Effector CD4-positive, alpha-beta T cell (primary cell): Measurements from ENCODE around the gene COQ8B.

ENCODE experiments used
- DNase-seq: peaks from one replicate; pipeline ENCODE4 v3.0.0-alpha.2; 2020

COQ8B gene

DNA sequence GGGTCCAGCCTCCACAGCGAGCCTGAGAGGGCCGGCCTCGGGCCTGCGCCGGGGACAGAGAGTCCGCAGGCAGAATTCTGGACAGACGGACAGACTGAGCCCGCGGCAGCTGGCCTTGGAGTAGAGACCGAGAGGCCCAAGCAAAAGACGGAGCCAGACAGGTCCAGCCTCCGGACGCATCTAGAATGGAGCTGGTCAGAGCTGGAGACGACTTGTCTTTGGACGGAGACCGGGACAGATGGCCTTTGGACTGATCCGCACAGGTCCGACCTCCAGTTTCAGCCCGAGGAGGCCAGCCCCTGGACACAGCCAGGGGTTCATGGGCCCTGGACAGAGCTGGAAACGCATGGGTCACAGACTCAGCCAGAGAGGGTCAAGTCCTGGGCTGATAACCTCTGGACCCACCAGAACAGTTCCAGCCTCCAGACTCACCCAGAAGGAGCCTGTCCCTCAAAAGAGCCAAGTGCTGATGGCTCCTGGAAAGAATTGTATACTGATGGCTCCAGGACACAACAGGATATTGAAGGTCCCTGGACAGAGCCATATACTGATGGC is 716 bp upstream of the COQ8B start:
- DNase-seq = no peak

DNA sequence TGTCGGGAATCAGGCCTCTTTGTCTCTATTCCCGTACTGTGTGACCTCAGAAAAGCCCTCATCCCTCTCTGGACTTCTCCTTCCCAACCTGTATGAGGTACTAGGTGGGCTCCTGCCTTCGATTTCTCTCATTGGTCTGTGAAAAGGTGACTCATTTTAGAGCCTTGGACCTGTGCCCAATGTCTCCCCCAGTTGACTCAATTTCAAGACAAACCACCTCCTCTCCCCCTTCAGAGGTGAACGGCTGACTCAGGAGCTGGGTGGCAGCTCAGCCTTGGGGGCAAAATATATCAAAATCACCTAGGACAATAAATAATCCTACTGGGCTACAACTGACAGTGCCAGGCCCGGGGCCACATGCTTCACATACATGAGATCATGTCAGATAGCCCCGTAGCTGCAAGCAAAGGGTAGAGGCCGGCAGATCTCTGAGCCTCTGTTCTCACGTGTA is 630 bp downstream of the COQ8B start:
- peak; percentile 65 for DNase-seq

DNA sequence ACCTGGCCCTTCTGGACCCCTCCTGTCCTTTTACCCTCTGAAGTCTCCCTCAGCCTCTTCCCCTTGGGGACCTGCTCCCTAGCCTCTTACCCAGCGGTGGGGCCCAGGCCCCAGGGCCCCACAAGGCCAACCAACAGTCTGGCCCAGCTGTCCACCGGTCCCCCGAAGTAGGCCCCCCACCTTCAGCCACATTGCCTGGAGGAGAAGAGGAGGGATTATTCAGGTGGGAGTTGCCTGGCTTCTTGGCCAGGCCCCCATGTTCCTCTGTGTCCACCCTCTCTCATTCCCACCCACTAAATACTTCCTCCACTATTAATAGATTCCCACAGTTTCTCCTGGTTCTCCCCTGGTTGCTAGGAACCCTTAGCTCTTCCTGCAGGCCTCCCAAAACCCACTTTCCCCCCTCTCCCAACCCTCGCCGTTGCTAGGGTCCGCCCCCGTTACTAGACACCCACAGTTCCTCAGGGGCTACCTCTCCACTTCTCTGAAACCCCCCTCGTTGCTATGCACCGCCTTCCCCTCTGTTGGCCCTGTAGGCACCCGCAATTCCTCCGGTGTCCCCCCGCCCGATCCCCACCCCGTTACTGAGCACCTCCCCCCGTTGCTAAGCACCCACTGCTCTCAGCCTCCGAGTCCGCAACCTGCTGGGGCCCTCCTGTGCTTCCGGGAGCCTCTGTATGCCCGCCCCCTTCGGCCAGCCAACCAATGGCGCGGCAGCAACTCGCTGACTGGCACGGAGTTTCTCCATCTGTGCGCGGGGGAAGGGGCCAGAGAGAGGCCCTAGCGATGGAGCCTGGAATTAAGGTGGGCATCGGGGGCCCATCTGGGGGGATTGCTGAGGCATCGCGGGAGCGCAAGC is 2.0 kb downstream of the COQ8B start:
- DNase-seq = peak; percentile 92

DNA sequence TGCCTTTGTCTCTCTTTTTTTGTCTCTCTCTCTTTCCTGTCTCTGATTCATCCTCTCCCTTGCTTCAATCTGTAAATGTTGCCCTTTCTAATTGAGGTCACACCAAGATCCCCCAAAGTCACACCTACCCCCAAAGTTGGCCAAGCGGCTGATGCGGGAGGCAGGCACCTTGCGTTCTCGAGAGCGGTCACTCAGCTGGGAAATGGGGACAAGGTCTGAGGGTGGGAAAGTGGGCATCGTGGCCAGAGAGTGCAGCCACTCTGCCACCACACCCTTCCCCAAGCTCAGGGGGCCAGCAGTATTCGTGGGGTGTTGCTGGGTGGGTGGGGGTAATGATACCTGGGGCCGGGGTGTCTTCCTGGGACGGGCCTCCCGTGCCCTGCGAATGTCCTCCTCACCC is 2.7 kb downstream of the COQ8B start:
- no peak for DNase-seq

DNA sequence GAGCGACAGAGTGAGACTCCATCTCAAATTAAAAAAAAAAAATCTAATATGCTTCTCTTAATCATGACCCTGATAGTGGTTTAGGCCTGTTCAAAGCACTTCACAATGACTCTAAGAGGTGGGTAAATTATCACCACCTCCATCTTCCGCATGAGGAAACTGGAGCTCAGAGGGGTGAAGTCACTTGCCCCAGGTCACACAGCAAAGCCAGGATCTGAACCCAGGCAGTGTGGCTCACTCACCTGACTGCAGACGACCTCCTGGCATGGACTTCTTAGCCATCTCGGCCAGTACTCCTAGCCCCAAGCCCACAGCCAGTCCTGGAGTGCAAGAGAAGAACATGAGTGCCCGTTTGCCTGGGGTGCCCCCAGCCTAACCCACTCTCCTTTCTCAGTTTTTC is 6.9 kb downstream of the COQ8B start:
- DNase-seq = no peak

DNA sequence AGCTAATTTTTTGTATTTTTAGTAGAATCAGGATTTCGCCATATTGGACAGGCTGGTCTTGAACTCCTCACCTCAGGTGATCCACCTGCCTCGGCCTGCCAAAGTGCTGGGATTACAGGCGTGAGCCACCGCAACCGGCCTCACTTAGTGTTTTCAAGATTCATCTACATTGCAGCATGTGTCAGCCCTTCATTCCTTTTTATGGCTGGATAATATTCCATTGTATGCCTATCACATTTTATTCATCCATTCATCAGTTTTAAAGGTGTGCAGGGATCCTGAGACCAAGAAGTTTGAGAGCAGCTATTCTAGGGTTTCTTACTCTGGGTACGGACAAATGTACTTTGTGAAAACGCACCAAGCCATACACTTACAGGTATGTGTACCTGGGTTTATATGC is 9.1 kb downstream of the COQ8B start:
- no peak for DNase-seq

DNA sequence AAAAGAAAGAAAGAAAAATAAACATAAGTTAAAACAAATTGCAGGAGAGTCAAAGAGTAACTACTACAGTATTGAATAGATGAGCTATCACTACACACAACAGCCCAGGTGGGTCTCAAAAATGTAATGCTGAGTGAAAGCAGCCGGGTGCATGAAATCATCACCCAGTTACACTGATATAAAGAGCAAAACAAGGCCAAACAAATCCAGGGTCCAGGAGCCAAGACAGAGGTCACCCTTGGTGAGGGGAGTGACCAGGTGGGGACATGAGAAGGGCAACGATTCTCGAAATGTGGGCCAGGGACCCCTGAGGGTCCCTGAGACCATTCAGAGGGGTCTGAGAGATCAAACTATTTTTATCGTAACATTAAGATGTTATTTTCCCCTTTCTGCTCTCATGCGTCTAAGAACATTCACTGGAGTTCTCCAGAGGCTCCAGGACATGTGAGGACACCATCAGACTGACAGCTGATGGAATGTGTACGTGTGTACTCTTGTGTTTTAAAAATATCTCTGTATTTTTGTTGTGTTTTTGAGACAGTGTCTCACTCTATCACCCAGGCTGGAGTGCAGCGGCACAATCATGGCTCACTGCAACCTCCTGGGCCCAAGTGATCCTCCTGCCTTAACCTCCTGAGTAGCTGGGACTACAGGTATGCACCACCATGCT is 10.6 kb downstream of the COQ8B start:
- DNase-seq = no peak

DNA sequence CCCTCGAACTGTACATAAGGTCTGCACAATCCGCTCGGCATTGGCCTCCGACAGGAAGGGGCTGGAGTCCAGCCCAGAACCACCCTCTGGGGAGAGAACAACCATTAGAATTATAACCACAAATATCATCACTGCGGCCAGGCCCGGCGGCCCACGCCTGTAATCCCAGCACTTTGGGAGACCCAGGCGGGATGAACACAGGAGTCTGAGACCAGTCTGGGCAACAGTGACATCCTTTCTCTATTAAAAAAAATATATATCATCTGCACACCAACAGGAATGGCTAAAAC is 11.4 kb downstream of the COQ8B start:
- DNase-seq = no peak

DNA sequence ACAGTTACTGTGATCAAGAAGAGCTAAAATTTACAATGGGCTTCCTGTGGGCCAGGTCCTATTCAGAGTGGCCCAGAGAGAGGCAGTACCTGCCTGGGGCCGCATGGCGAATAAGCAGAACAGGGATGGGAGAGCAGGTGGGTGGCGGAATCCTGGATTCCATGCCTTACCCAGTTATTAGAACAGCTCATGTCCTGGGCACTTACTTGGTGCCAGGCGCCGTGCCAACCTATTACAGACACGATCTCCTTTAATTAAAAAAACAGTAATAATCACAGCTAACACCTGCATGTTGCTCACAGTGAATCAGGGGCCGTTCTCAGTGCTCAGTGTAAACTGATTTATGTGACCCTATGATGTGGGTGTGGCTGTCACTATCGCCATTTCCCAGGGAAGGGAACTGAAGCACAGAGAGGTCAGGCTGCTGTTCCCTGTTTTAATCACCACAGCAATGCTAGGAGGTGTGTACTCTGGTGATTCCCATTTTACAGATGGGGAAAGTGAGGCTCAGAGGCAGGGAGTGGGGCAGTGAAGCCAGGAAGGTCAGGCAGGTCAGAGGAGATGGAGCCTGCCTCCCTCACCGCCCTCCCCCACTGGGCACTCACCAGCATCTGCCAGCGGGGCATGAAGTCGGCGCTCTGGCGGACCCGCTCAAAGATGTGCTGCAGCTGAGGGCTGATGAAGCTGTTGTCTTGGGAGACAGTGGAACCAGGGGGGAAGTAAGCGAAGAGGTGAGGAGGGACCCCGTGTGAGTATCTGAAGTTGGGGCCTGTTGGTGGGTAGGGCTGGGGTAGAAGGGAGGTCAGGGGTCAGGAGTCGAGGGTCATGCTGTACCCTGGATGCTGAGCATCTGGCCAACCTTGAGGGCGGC is 12.0 kb downstream of the COQ8B start:
- DNase-seq = no peak

DNA sequence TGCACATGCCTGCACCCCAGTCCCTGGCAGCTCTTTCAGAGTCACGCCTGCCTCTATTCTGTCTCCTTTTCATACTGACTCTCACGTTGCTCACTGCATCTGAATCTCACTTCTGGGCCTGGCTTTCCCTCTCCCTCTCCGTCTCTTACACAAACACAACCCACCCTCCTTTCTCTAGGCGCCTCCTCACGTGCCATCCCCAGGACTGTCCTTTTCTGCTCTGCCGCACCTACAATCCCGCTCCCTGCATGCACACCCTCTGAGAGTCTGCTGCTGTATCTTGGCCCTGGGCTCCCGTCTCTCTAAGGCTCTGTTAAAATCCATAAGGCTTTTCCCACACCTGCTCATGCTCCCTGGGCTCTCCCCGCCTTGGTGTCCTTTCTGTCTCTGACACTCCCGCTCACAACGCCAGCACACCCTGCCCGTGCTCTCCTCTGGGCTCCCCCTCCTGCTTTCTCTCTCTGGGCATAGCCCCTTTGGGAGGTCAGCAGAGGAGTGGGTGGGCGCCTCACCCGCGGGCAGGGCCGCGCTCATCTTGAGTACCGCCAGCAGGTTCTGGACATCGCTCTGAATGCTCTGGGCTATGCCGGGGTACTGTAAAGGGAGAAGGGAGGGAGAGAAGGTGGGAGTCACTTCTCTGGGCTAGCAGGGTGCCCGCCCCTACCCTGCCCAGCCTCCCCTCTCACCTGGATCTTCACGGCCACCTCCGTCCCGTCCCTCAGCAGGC is 13.5 kb downstream of the COQ8B start:
- DNase-seq = no peak

DNA sequence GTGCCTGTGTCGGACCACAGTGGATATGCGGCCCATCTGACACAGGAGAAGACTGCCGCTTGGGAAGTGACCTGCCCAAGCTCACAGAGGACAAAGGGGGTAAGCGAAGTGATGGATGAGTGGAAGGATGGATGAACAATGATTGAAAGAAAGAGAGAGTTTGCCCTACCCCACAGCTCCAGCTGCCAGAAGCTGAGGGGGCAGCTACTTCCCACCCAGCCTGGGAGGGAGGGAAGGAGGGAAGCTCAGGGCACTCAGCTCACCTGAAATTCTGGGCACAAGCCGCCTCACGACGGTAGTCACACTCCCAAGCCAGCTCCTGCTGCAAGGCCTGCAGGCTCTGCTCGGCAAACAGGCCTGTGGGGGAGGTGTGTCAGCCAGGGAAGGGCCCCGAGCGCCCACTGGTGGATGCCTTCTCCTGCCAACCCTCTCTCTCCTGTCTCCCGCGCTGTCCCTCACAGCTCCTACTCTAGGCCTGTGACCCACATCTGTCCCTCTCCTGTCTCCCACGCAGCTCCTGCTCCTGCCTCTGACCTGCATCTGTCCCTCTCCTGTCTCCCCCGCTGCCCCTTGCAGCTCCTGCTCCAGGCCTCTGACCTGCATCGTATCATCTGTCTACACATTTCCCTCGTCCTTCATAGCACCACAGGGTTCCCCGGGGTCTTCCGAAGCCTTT is 14.2 kb downstream of the COQ8B start:
- no peak for DNase-seq

DNA sequence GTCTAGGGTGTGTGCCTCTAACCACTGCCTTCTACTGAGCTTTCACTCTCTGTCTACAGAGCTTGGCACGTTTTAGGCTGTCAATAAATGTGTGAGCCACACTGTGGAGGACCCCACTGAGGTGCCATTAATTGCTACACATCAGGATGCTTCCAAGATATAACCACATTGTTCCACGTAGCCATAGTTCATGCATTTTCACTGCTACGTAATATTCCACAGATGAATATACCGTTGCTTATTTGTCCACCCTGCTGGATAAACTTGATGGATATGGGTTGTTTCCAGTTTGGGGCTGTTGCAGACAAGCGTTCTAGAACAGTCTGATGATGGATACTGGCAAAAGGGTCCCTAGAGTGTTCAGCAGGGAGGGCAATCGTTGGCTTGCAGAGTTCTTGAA is 14.9 kb downstream of the COQ8B start:
- DNase-seq = no peak

DNA sequence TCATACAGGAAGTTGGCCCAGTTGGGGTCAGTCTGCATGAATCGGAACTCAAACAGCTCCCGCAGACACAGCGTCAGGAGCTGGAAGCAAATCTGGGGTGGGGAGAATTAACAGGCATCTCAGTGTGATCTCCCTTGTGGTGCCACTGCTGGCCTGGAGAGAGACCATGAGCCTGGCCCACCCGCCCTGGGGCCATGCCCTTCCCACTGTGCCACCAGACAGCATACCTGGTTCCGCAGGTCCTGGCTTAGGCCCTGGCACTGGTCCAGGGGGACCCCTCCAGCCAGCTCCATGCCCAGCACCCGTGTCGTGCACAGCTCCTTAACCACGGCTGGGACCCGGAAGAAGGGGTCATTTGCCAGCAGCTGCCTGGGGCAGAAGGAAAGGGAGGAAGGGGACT is 16.6 kb downstream of the COQ8B start:
- no peak for DNase-seq

DNA sequence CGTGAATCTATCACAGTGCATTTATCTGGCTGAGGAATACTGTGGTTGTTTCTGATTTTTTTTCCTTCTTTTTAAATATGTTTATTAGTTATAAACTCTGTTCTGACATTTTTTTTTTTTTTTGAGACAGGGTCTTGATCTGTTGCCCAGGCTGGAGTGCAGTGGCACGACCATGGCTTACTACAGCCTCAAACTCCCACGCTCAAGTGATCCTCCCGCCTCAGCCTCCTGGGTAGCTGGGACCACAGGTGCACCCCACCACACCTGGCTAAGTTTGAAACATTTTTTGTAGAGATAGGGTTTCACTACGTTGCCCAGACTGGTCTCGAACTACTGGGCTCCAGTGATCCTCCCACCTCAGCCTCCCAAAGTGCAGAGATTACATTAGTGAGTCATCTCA is 19.7 kb downstream of the COQ8B start:
- no peak for DNase-seq

DNA sequence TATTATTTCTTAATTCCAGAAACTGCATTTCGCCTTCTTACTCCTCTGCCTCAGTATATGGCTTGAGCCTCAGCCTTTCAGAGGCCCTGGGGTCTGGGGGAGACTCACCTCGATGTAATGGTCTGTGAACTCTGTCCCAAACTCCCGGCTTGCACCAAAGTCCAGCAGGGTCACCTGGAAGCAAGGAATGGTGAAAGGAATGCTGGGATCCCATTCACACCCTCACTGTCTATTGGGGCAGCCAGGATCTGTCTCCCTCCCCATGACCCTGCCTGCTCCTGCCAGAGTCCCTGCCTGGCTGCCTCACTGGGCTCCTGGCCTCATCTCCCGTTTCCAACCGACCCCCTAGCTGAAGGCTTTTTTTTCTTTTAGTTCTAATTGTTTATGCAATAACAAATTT is 20.8 kb downstream of the COQ8B start:
- no peak for DNase-seq

DNA sequence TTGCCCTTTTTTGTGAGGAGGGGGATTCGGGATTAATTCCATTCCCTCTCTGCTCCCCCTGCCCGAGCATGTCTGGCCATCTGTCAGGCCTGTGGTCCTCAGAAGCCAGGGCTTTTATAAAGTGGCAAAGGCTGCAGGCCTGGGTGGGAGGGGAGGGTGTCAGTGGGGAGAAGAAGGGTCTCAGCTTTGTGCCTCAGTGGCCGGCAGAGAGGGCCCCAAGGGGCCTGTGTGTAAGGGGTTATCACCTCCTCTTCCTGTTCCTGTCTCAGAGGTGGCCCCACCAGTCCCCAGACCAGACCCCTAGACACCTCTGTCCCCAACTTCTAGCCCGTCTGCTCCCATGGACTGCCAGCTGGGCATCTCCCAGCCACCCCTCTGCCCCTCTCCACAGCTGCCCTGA is 22.8 kb downstream of the COQ8B start:
- no peak for DNase-seq

DNA sequence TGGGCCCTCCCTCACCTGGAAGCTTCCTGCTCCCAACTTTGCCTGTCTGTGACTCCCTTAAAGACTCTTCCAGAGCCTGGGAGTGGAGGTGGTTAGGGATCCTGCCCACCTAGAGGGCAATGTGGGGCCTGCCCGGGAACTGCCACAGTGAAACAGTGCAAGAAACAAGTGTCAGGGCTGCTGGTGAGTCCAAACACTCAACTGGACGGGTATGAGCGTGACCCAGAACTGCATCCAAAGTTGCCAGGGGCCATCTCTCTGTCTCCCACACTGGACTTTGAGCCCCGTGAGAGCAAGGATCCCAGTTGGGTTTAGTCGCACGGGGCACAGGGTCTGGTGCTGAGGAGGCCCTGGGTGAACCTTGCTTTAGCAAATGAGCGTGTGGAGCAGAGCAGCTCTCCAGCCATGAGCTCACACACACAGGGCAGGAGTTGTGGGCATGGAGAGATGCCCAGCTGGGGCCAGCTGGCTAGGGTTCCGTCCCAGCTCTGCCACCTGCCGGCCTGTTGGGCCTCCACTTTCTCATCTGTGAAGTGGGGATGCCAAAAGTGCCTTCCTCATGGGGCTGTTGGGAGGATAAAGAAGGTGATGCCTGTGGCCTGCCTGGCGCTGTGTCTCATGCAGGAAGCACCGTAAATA is 23.4 kb downstream of the COQ8B start:
- no peak for DNase-seq

DNA sequence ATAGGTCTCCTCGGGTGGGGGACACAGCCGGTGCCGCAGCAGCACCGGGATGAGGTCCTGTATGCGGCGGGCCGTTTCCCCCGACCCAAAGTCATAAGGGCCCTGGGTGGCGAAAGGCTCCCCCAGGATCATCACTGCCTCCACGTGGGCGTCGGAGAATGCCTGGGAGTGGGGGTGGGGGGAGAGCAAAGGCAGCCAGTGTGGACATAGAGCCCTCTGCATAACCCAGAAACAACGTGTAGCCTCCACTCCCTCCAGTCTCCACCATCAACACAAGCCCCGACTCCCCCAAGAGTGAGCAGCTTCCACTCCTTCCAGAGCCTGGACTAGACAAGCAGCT is 24.5 kb downstream of the COQ8B start:
- DNase-seq = no peak

DNA sequence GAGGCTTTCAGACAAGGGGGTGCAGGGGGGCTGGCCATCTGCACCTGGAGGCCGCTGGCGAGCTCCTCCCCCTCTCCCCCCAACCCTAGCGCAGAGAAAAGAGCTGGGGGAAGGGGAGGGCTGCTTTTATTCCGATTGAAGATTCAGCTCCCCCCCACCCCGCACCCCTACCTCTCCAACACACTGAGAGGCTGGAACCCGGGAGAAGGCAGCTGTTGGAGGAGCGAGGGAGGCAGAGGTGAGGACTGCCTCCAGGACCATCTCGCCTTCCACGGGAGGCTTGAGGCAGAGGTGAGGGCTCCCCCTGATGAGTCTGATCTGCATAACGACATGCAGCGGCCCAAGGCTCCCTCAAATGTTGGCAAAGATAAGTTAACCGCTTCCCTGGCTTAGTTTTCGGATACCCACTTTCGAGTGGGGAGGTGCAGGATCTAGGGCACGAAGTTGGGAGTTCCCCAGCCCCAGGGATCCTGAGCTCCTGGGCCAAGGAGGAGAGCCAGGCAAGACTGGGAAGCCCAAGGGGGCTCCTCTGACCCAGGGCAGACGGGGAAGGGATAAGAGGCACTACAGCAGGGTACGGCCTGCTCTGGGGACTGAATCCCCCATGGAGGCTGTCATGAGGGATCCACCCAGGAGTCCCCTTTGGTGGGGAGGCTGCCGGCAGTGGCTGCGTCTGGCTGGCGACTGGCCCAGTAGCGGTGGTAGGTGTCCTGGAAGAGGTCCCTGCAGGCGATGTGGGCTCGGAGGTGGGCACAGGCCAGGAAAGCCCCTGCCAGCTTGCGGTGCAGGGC is 25.1 kb downstream of the COQ8B start:
- no peak for DNase-seq

DNA sequence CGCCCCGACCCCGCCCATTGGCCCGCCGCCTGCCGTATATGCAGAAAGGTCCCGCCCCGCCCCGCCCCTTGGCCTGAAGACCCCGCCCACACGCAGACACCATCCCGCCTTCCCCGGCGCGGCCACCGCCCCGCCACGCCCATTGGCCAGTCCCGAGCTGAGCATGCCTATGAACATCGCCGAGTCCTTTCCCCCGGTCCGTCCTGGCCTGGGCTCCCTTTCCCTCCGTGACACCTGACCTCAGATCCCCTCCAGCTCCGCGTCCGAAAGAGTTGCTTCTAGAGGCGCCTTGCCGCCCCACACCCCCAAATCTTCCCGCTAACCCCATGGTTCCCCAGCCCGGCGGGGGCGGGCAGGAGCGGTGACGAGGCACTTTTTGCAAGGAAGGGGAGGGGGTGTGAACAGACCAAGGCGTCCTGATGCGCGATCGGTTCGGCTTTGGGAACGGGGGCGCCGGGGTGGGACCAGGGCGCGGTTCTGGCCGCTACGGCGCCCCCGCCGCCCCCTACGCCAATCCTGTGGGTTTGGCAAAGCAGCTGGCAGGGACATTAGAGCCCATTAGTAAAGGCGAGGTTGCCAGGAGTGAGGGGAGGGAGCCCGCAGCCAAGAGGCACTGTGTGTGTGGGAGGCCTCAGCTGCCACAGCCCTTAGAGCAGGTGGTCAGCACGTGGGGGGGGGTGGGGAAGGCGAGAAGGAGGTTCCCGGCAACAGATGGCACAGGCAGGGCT is 25.8 kb downstream of the COQ8B start:
- DNase-seq = peak; percentile 83
